Panc1 (cell line): ENCODE data around the gene NOVA2. TPM values are rescaled to one million over a fixed set of nuclear protein-coding genes. Genes with fewer than 3 reads are reported as not detected.

Experiments
- ATAC-seq: fragments of 200-7000 bp; cut with Tn5 transposase; 2 replicates; pipeline ENCODE4 v1.9.1; 2020; ENCODE audit warnings: mild to moderate bottlenecking, moderate library complexity
- BruUV-seq: library from RNA; stranded (reverse); fragments of 400-500 nt; replicated peaks from 2 replicates; lab custom pipeline; 2021; lab: Mats Ljungman, UMichigan
- CTCF ChIA-PET: fragments of 300-600 bp; sonication (Branson Sonifier 250); formaldehyde crosslinking; loops from one replicate; lab custom pipeline; 2022; ENCODE audit warnings: antibody characterized with exemption; lab: Charles Lee
- POLR2A ChIA-PET: fragments of 300-600 bp; sonication (Branson Sonifier 250); formaldehyde crosslinking; loops from one replicate; lab custom pipeline; 2022; ENCODE audit warnings: antibody characterized with exemption; lab: Charles Lee
- DNase-seq: peaks from one replicate; pipeline ENCODE4 v3.0.0-alpha.2; 2010; ENCODE audit warnings: low read depth, low spot score
- H3K27ac ChIP-seq: 2 replicates; pipeline ENCODE4 v1.5.1; 2011; ENCODE audit warnings: mild to moderate bottlenecking, low read length, inconsistent platforms
- H3K27me3 ChIP-seq: fragments of 200-500 bp; sonication (Bioruptor generic); 2 replicates; pipeline ENCODE4 v1.6.0; 2014; ENCODE audit warnings: low read length, inconsistent platforms; ENCODE audit not compliant: control insufficient read depth, insufficient read depth
- H3K36me3 ChIP-seq: fragments of 200-500 bp; sonication (Bioruptor generic); 2 replicates; pipeline ENCODE4 v1.5.1; 2014; ENCODE audit warnings: inconsistent platforms, mild to moderate bottlenecking, low read length, moderate library complexity; ENCODE audit not compliant: control insufficient read depth, insufficient read depth
- H3K4me1 ChIP-seq: 2 replicates; pipeline ENCODE4 v1.5.1; 2011; ENCODE audit warnings: inconsistent platforms, mild to moderate bottlenecking, low read length, moderate library complexity; ENCODE audit not compliant: control insufficient read depth, insufficient read depth
- H3K4me3 ChIP-seq, 2 experiments: 2 replicates each; pipeline ENCODE4 v1.5.1; 2011 to 2012; ENCODE audit warnings: low read depth in 2 of 2, low read length in 2 of 2, mild to moderate bottlenecking in 2 of 2, inconsistent platforms in 1 of 2, moderate library complexity in 1 of 2
- H3K9me3 ChIP-seq: fragments of 200-500 bp; sonication (Bioruptor generic); 2 replicates; pipeline ENCODE4 v1.5.1; 2014; ENCODE audit warnings: low read depth, mild to moderate bottlenecking, inconsistent platforms, low read length, moderate library complexity; ENCODE audit not compliant: control insufficient read depth, insufficient read depth
- CTCF ChIP-seq: fragments of 450-650 bp; IDR thresholded peaks from 2 replicates; pipeline ENCODE4 v1.5.1; 2017; ENCODE audit warnings: mild to moderate bottlenecking
- POLR2AphosphoS5 ChIP-seq: IDR thresholded peaks from 2 replicates; pipeline ENCODE4 v1.6.1; 2012; ENCODE audit warnings: mild to moderate bottlenecking, low read depth, low read length, moderate library complexity
- REST ChIP-seq, 2 experiments: IDR thresholded peaks; 2 replicates each; pipeline ENCODE4 v1.6.1; 2011 to 2012; ENCODE audit warnings: low read depth in 2 of 2, control low read depth in 1 of 2, low read length in 1 of 2, mild to moderate bottlenecking in 1 of 2, moderate library complexity in 1 of 2; ENCODE audit not compliant: insufficient read depth in 1 of 2
- SIN3A ChIP-seq: IDR thresholded peaks from 2 replicates; pipeline ENCODE4 v1.6.1; 2012; ENCODE audit warnings: low read depth, mild to moderate bottlenecking, low read length, moderate library complexity, borderline replicate concordance; ENCODE audit not compliant: insufficient read depth
- TCF7L2 ChIP-seq: IDR thresholded peaks from 2 replicates; pipeline ENCODE4 v1.6.1; 2011; ENCODE audit warnings: mild to moderate bottlenecking, low read depth, low read length, inconsistent platforms
- in situ Hi-C: cut with HindIII; loops from 2 replicates; pipeline ENCODE4 v1.10.0; 2016; ENCODE audit warnings: low sequenced_read_pairs, low pct_unique_long_range_greater_than_20kb
- intact Hi-C: fragments of 100-400 bp; cut with micrococcal nuclease; formaldehyde crosslinking; loops from one replicate; pipeline ENCODE4 v1.10.0; 2022; ENCODE audit not compliant: unreplicated experiment
- total RNA-seq: library from RNA; stranded (reverse); gene quantifications from one replicate; pipeline ENCODE4 v1.2.1, GENCODE V29; 2021; ENCODE audit not compliant: unreplicated experiment

NOVA2 gene
- total RNA-seq, 1 experiment from 2014 or later: 0.44 TPM

- BruUV-seq: no TSS peak
- no peak for DNase-seq
- TF ChIP-seq REST (IDR thresholded peaks at IDR 0.05; ENCODE audit: insufficient read depth in 1 of 2, low read depth in 2 of 2, low read length in 1 of 2) (no peak), CTCF (peak; percentile 25), TCF7L2 (no peak), SIN3A (no peak), POLR2AphosphoS5 (no peak)
- intact Hi-C loops (no loop called here), in situ Hi-C loops (no loop called here)
- no peaks in the 10 kb centered on the region for H3K27me3 ChIP-seq
- peak overlapping the region; percentile 32 to 47 for H3K4me3 ChIP-seq
- H3K36me3 ChIP-seq: no peaks in the 10 kb centered on the region
- CTCF ChIA-PET: interaction anchor here (0.6 kb wide), 1 partner anchor 68 kb away, joined by 6 read pairs; no protein-coding TSS in a partner anchor
- peak; percentile 87 for ATAC-seq
- peak overlapping the region; percentile 54; the same call in 1 of the 2 replicates for H3K27ac ChIP-seq
- peaks cover 3% of the 10 kb centered on the region; the same call in 1 of the 2 replicates for H3K4me1 ChIP-seq
- H3K9me3 ChIP-seq: no peaks in the 10 kb centered on the region
- POLR2A ChIA-PET: interaction anchor here (0.5 kb wide), 1 partner anchor 114 kb away, joined by 10 read pairs; no protein-coding TSS in a partner anchor
Observed at GRCh38 chr19:46014941-46015686, 41.4 kb upstream of the NOVA2 start.

GRCh38 chr19:46014534-46014933 lies 40.9 kb upstream of the NOVA2 start:
- ChIA-PET POLR2A (interaction anchor here (0.5 kb wide), 1 partner anchor 114 kb away, joined by 10 read pairs; no protein-coding TSS in a partner anchor), CTCF (interaction anchor here (0.6 kb wide), 1 partner anchor 67 kb away, joined by 6 read pairs; no protein-coding TSS in a partner anchor)
- ATAC-seq (no peak), DNase-seq (no peak)
- intact Hi-C loops: no loop called here
- no TSS peak for BruUV-seq
- Histone ChIP-seq H3K27me3 (no peaks in the 10 kb centered on the region), H3K36me3 (no peaks in the 10 kb centered on the region), H3K27ac (peak overlapping the region; percentile 54; the same call in 1 of the 2 replicates), H3K9me3 (no peaks in the 10 kb centered on the region), H3K4me1 (peaks cover 3% of the 10 kb centered on the region; the same call in 1 of the 2 replicates), H3K4me3 (peak overlapping the region; percentile 32 to 45)
- in situ Hi-C loops: no loop called here
- TF ChIP-seq POLR2AphosphoS5: no peak
- no peak for TF ChIP-seq SIN3A
- no peak for TF ChIP-seq CTCF
- TF ChIP-seq REST (IDR thresholded peaks at IDR 0.05; ENCODE audit: insufficient read depth in 1 of 2, low read depth in 2 of 2, low read length in 1 of 2): no peak
- TF ChIP-seq TCF7L2: no peak
